ENCODE data around the gene MRC2.

DNA sequence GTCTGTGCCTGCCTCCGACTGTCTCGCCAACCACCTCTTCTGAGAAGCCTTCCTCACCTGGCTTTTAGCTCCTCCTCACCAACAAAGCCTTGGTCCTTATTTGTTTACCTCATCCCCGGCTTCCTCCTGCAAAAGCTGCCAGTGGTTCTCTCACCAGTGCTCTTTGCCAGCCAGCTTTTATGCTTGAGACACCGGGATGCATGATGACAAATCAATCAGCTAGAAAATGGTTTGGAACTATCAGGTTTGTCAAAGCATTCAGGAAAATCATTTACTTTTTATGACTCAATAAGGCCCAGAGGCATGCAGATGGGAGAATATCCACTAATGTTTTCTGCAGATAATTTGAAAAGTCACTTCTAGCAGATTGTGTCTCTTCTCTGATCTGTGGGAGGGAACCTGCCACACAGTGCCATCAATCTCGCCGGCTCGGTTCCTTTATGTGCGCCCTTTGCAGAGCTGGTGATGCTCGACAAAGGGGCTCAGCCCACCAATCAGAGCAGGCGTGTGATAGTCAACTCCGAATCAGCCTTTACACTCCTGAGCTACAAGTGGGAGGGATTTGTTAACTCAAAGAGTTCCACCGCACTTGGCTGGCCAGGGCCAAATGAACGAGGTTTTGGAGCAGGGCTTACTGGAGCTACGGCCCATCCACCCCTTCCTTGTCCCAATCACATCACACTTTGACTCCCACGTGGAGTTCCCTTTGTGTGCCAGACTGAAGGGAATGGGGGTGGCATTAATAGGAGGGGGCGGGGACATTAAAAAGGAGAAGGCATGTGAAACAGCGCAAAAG is 85.8 kb downstream of the MRC2 start:
- TF ChIP-seq TAF1 (IDR thresholded peaks at IDR 0.05; ENCODE audit: low read depth, low read length) (no peak), PAX5 (IDR thresholded peaks at IDR 0.05; ENCODE audit: insufficient read depth, low read length, severe bottlenecking) (no peak)

Measured in GM12891 (cell line).